ENCODE data around the gene DNA2.

DNA2 gene

DNA sequence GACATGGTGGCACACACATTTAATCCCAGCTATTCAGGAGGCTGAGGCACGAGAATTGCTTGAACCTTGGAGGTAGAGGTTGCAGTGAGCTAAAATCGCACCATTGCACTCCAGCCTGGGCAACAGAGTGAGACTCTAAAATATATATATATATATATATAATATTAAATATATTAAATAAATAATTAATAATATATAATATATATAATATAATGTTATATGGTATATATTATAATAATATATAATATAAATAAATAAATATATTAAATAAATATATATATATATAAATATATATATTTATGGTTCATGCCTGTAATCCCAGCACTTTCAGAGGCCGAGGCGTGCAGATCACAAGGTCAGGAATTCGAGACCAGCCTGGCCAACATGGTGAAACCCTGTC, 105.2 kb downstream of the DNA2 start:
- Histone ChIP-seq H3K9me2 (ENCODE audit: low read depth, low read length) (no peaks in the 10 kb centered on the region), H3K4me1 (ENCODE audit: insufficient read depth, low read length, severe bottlenecking) (peaks cover 6% of the 10 kb centered on the region), H4K20me1 (ENCODE audit: insufficient read depth, low read length) (no peaks in the 10 kb centered on the region), H3K79me2 (ENCODE audit: insufficient read depth, low read length) (no peaks in the 10 kb centered on the region), H2AFZ (ENCODE audit: low read length) (no peak overlapping the region), H3K9me3 (ENCODE audit: low read length) (peaks cover under 1% of the 10 kb centered on the region), H3K27ac (ENCODE audit: low read depth, low read length, poor library complexity, severe bottlenecking) (no peak overlapping the region), H3K4me3 (ENCODE audit: low read depth, low read length, poor library complexity, severe bottlenecking) (no peak overlapping the region), H3K9ac (ENCODE audit: low read length) (no peak overlapping the region), H3K27me3 (ENCODE audit: insufficient read depth, low read length) (no peaks in the 10 kb centered on the region), H3K36me3 (ENCODE audit: insufficient read depth, low read length) (peaks cover 4% of the 10 kb centered on the region), H3F3A (ENCODE audit: insufficient read depth, low read length) (no peaks in the 10 kb centered on the region), H3K4me2 (ENCODE audit: low read length) (no peak overlapping the region)
- no peak for TF ChIP-seq CTCF (IDR thresholded peaks at IDR 0.05; ENCODE audit: low read length)
- no peak for TF ChIP-seq EZH2 (IDR thresholded peaks at IDR 0.05; ENCODE audit: borderline replicate concordance, low read length)

DNA sequence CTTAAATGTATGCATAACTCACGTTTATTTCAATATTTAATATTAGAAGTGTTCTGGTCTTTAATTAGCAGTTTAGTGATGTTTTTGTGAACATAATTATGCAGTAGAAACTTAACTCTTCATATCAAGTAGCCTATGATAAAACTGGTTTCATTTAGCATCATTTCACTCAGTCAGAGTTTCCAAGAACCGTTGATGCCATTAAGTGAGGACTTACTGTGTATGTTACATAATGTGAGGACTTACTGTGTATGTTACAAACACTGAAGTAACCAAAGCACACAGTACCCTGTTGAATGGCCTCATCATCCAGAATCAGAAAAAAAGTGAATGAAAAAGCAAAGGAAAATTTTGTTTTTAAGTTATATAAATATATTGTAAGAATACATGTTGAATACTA, 106.2 kb downstream of the DNA2 start:
- Histone ChIP-seq H3K4me2 (ENCODE audit: low read length) (no peak overlapping the region), H3K36me3 (ENCODE audit: insufficient read depth, low read length) (0 out of 2 replicates have a peak, but pooled peaks cover 3% of the 10 kb centered on the region), H3K4me1 (ENCODE audit: insufficient read depth, low read length, severe bottlenecking) (peaks cover 6% of the 10 kb centered on the region)

DNA sequence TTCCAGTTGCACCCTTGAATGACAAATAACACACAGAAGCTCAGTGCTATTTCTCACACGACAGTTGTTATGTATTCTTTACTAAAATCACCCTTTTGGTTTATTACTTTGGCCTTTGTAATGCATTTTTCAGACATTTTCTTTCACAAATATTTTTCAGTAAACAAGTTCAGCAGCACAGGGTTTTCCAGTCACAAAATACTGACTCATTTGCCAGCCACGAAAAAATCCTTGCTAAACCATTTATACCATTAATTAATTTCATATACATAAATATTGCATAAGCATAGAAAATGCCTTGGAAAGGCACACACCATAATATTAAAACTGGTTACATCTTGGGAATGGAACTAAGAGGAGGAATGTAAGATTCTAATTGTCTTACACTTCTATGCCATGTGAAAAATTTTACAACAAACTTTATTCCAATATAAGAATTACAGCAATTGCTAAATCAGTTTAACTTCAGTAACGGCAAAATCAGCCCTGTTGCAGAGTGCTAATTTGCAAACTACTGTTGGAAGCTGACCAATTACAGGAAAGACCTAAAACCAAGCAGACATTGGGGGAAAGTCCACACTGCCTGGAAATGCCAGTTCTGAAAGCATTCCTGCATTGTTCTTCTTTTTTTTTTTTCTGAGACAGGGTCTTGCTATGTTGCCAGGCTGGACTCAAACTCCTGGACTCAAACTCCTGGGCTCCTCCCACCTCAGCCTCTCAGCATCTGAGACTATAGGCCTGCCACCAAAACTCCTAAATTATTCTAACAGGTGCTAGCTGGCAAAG, 107.5 kb downstream of the DNA2 start:
- Histone ChIP-seq H3K4me2 (ENCODE audit: low read length) (no peak overlapping the region), H3K4me1 (ENCODE audit: insufficient read depth, low read length, severe bottlenecking) (peaks cover 6% of the 10 kb centered on the region), H3F3A (ENCODE audit: insufficient read depth, low read length) (no peaks in the 10 kb centered on the region), H3K4me3 (ENCODE audit: low read depth, low read length, poor library complexity, severe bottlenecking) (no peak overlapping the region), H3K9me2 (ENCODE audit: low read depth, low read length) (no peaks in the 10 kb centered on the region), H3K79me2 (ENCODE audit: insufficient read depth, low read length) (no peaks in the 10 kb centered on the region), H2AFZ (ENCODE audit: low read length) (no peak overlapping the region), H3K27ac (ENCODE audit: low read depth, low read length, poor library complexity, severe bottlenecking) (no peak overlapping the region), H3K9me3 (ENCODE audit: low read length) (no peaks in the 10 kb centered on the region), H3K9ac (ENCODE audit: low read length) (no peak overlapping the region), H4K20me1 (ENCODE audit: insufficient read depth, low read length) (no peaks in the 10 kb centered on the region), H3K27me3 (ENCODE audit: insufficient read depth, low read length) (no peaks in the 10 kb centered on the region), H3K36me3 (ENCODE audit: insufficient read depth, low read length) (no peaks in the 10 kb centered on the region)
- TF ChIP-seq CTCF (IDR thresholded peaks at IDR 0.05; ENCODE audit: low read length) (no peak), EZH2 (IDR thresholded peaks at IDR 0.05; ENCODE audit: borderline replicate concordance, low read length) (no peak)

More for the DNA sequence above, 106.2 kb downstream of the DNA2 start:
- H3K27ac ChIP-seq (ENCODE audit: low read depth, low read length, poor library complexity, severe bottlenecking): no peak overlapping the region
- H3K79me2 ChIP-seq (ENCODE audit: insufficient read depth, low read length): no peaks in the 10 kb centered on the region
- H2AFZ ChIP-seq (ENCODE audit: low read length): no peak overlapping the region
- H3K9ac ChIP-seq (ENCODE audit: low read length): no peak overlapping the region
- no peaks in the 10 kb centered on the region for H3F3A ChIP-seq (ENCODE audit: insufficient read depth, low read length)
- no peaks in the 10 kb centered on the region for H3K9me3 ChIP-seq (ENCODE audit: low read length)
- no peaks in the 10 kb centered on the region for H4K20me1 ChIP-seq (ENCODE audit: insufficient read depth, low read length)
- H3K9me2 ChIP-seq (ENCODE audit: low read depth, low read length): no peaks in the 10 kb centered on the region
- no peaks in the 10 kb centered on the region for H3K27me3 ChIP-seq (ENCODE audit: insufficient read depth, low read length)
- no peak for TF ChIP-seq EZH2 (IDR thresholded peaks at IDR 0.05; ENCODE audit: borderline replicate concordance, low read length)
- no peak for TF ChIP-seq CTCF (IDR thresholded peaks at IDR 0.05; ENCODE audit: low read length)
- no peak overlapping the region for H3K4me3 ChIP-seq (ENCODE audit: low read depth, low read length, poor library complexity, severe bottlenecking)
